CD14-positive monocyte (primary cell): Measurements from ENCODE around the gene SPSB1. TPM values are rescaled to one million over a fixed set of nuclear protein-coding genes. Genes with fewer than 3 reads are reported as not detected.

Experiments
- DNase-seq, 3 donors: peaks; one replicate each; pipeline ENCODE4 v3.0.0-alpha.2; 2011 to 2022
- H2AFZ ChIP-seq: 2 replicates; pipeline ENCODE4 v1.6.0; 2012; ENCODE audit warnings: mild to moderate bottlenecking, low read depth, low read length, inconsistent platforms; ENCODE audit not compliant: insufficient read depth, poor library complexity, severe bottlenecking
- H3K27ac ChIP-seq, 2 donors: 1 replicate in 1 of 2; 2 replicates in 1 of 2; pipeline ENCODE4 v1.5.1; 2012 to 2013; ENCODE audit warnings: low read length in 2 of 2, control low read depth in 1 of 2, inconsistent platforms in 1 of 2, low read depth in 1 of 2, mild to moderate bottlenecking in 1 of 2
- H3K27me3 ChIP-seq, 2 donors: one replicate each; pipeline versions ENCODE4 v1.6.0 to v1.6.1; 2011 to 2013; ENCODE audit warnings: low read length in 2 of 2; ENCODE audit not compliant: control insufficient read depth in 2 of 2, insufficient read depth in 2 of 2
- H3K36me3 ChIP-seq, 2 donors: replicated peaks in 1 of 2; 1 replicate in 1 of 2; 2 replicates in 1 of 2; pipeline versions ENCODE4 v1.5.1 to v1.6.1; 2012 to 2013; ENCODE audit warnings: low read length in 2 of 2, control low read depth in 1 of 2, inconsistent platforms in 1 of 2, mild to moderate bottlenecking in 1 of 2; ENCODE audit not compliant: insufficient read depth in 2 of 2, control insufficient read depth in 1 of 2
- H3K4me1 ChIP-seq, 2 donors: 1 replicate in 1 of 2; 2 replicates in 1 of 2; pipeline versions ENCODE4 v1.5.1 to v1.6.1; 2012 to 2013; ENCODE audit warnings: low read length in 2 of 2, control low read depth in 1 of 2, inconsistent platforms in 1 of 2, mild to moderate bottlenecking in 1 of 2, moderate library complexity in 1 of 2; ENCODE audit not compliant: insufficient read depth in 2 of 2, control insufficient read depth in 1 of 2
- H3K4me2 ChIP-seq: replicated peaks from 2 replicates; pipeline ENCODE3; 2012; ENCODE audit warnings: low read length, moderate library complexity, mild to moderate bottlenecking; ENCODE audit not compliant: poor library complexity, severe bottlenecking; ENCODE audit errors: extremely low read depth
- H3K4me3 ChIP-seq, 3 experiments: fragments of 200-600 bp in 1 of 3; sonication (generic) in 1 of 3; replicated peaks in 1 of 3; 1 replicate in 2 of 3; 2 replicates in 1 of 3; pipeline ENCODE4 v1.5.1; 2011 to 2013; ENCODE audit warnings: low read length in 3 of 3, mild to moderate bottlenecking in 3 of 3, control low read depth in 2 of 3, low read depth in 2 of 3, inconsistent platforms in 1 of 3, moderate library complexity in 1 of 3
- H3K79me2 ChIP-seq: 2 replicates; pipeline ENCODE4 v1.6.0; 2012; ENCODE audit warnings: mild to moderate bottlenecking, control low read depth, inconsistent platforms, low read length, moderate library complexity; ENCODE audit not compliant: insufficient read depth
- H3K9ac ChIP-seq: 2 replicates; pipeline ENCODE4 v1.6.0; 2017; ENCODE audit warnings: low read length, mild to moderate bottlenecking; ENCODE audit not compliant: insufficient read depth, poor library complexity, severe bottlenecking
- H3K9me3 ChIP-seq, 2 donors: replicated peaks in 1 of 2; 1 replicate in 1 of 2; 2 replicates in 1 of 2; pipeline versions ENCODE4 v1.5.1 to v1.6.1; 2012 to 2013; ENCODE audit warnings: low read length in 2 of 2, control low read depth in 1 of 2; ENCODE audit not compliant: control insufficient read depth in 1 of 2, insufficient read depth in 1 of 2
- H4K20me1 ChIP-seq: 2 replicates; pipeline ENCODE4 v1.6.0; 2012; ENCODE audit warnings: mild to moderate bottlenecking, low read length, control low read depth, moderate library complexity; ENCODE audit not compliant: insufficient read depth
- H3K27ac Mint-ChIP-seq, 7 donors: one replicate each; pipeline ENCODE4 v1.8.0; 2020; ENCODE audit warnings: mild to moderate bottlenecking in 7 of 7, mixed read lengths in 7 of 7, moderate library complexity in 6 of 7, inconsistent platforms in 2 of 7
- H3K27me3 Mint-ChIP-seq, 3 donors: one replicate each; pipeline ENCODE4 v1.8.0; 2021 to 2022; ENCODE audit warnings: low read depth in 3 of 3, mild to moderate bottlenecking in 3 of 3, mixed read lengths in 3 of 3, moderate library complexity in 3 of 3, inconsistent platforms in 1 of 3
- H3K36me3 Mint-ChIP-seq, 2 donors: one replicate each; pipeline ENCODE4 v1.8.0; 2020; ENCODE audit warnings: mixed read lengths in 2 of 2, inconsistent platforms in 1 of 2, mild to moderate bottlenecking in 1 of 2
- H3K4me1 Mint-ChIP-seq: one replicate; pipeline ENCODE4 v1.8.0; 2020; ENCODE audit warnings: mild to moderate bottlenecking, mixed read lengths
- H3K4me3 Mint-ChIP-seq, 2 donors: one replicate each; pipeline ENCODE4 v1.8.0; 2020; ENCODE audit warnings: mild to moderate bottlenecking in 2 of 2, mixed read lengths in 2 of 2, moderate library complexity in 1 of 2
- H3K9me3 Mint-ChIP-seq, 7 donors: one replicate each; pipeline ENCODE4 v1.8.0; 2020 to 2022; ENCODE audit warnings: mixed read lengths in 7 of 7, mild to moderate bottlenecking in 6 of 7, moderate library complexity in 6 of 7, inconsistent platforms in 2 of 7
- WGBS: methylation state at CpG from one replicate; pipeline ENCODE4 v1.1.5; 2013; ENCODE audit warnings: missing lambda C conversion rate; ENCODE audit not compliant: insufficient coverage; 5-methylcytosine and 5-hydroxymethylcytosine counted together
- intact Hi-C, 2 donors: fragments of 100-400 bp; cut with micrococcal nuclease; formaldehyde crosslinking; loops; one replicate each; pipeline versions ENCODE4 v1.15.0 to v1.15.1; 2023
- polyA minus RNA-seq: library from RNA; depleted of rRNA, polyadenylated mRNA; stranded (reverse); fragments of >200 nt; gene quantifications from 2 replicates; pipeline ENCODE4 v1.2.3, GENCODE V29; 2012
- polyA plus RNA-seq, 3 donors: library from polyadenylated mRNA; depleted of rRNA in 1 of 3; unstranded in 2 of 3; stranded (reverse) in 1 of 3; fragments of 300-500 nt in 2 of 3; fragments of >200 nt in 1 of 3; fragmentation: Illumina TruSeq in 2 of 3; gene quantifications; 1 replicate in 2 of 3; 2 replicates in 1 of 3; pipeline ENCODE4 v1.2.3, GENCODE V29; 2012 to 2021
- total RNA-seq, 12 experiments: library from RNA in 1 of 12; stranded (reverse) in 1 of 12; fragments of 120-200 nt in 1 of 12; gene quantifications; one replicate each; pipeline ENCODE4 v1.2.4 and lab custom pipeline; 2013 to 2026; ENCODE audit warnings: mixed read lengths in 6 of 12, inconsistent platforms in 1 of 12
- TF ChIP-seq, protein P1 (sequence below): fragments of 200-600 bp; IDR thresholded peaks from one replicate; pipeline ENCODE4 v1.8.0; 2022; ENCODE audit warnings: antibody characterized with exemption, mild to moderate bottlenecking

SPSB1 gene
- total RNA-seq (2013) = 1.0 TPM
- 1 to 10 TPM in 1 of 3 donors, under 1 TPM in 2; 0.15 to 1.2 (median 0.29) TPM for polyA plus RNA-seq
- polyA minus RNA-seq = 0.42 and 0.96 TPM in 2 replicates
- 5.0 to 54.0 (median 10.1) reads per million in 11 experiments for total RNA-seq (lab: John Stamatoyannopoulos, UW)

DNA sequence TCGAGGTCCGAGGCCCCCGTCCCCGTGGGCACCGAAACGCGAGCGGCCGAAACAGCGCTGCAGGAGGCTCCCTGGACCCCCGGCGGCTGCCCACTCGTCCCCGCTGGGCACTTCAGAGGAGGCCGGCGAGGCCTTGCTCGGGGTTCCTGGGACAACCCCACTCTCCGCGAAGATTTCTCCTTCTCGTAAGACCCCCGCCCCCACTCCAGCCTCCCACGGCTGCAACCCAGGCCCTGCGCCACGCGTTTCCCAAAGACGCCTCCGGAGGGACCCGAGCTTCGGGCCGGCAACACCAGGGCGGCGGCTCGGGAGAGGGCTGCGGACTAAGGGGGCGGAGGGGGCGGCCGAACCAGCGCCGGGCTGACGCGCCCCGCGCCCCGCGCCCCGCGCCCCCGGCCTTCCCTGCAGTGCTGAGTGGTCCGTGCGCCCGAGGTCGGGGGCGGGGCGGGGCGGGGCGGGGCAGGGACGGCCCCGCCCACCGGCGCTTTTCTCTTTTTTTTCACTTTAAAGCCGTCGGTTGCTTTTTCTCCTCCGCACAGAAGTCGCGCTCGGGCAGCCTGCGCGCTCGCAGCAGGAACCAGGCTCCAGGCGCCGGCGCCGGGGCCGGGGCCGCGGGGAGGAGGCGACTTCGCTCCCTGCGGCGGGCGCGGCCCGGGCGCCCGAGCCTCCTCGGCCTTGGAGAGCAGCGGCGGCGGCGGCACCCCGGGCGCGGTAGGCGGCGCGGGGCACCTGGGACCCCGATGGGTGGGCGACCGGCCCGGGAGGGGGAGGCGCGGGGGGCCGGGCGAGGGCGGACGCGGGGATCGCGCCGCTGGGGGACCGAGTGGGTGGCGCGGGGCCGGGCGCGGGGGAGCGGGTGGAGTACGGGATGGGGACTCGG is at the start of gene SPSB1:
Gene SPSB1, plus strand, starts transcription at position 534 of the 880 bp plus-strand sequence. CDS start 62,998 bp downstream, outside the sequence.
- Histone ChIP-seq H3K4me1 (peaks cover 22 to 32% of the 10 kb centered on the region in 2 donors), H3K27ac (no peak within 1 kb of the TSS), H3K4me2 (peak within 1 kb of the TSS; percentile 89), H4K20me1 (no peaks in the 10 kb centered on the region), H3K9ac (peak within 1 kb of the TSS; percentile 69), H3K79me2 (no peaks in the 10 kb centered on the region), H3K9me3 (peaks cover 8 to 13% of the 10 kb centered on the region in 2 donors), H3K27me3 (peaks cover 16 to 47% of the 10 kb centered on the region in 2 donors), H2AFZ (peak within 1 kb of the TSS; percentile 76), H3K4me3 (peak within 1 kb of the TSS; percentile 45 to 75 (median 46)), H3K36me3 (no peaks in the 10 kb centered on the region)
- H3K27me3 Mint-ChIP-seq = peaks cover 19 to 32% (median 27%) of the 10 kb centered on the region in 3 donors
- DNase-seq = peak; percentile 52 to 62 (median 62)
- WGBS = 4% methylated on average over 86 of the region's 119 CpGs
- H3K27ac Mint-ChIP-seq = peak within 1 kb of the TSS in 2 of 7 donors; percentile 36 to 38
- peak within 1 kb of the TSS; percentile 64 to 73 for H3K4me3 Mint-ChIP-seq
- TF ChIP-seq, protein P1, sequence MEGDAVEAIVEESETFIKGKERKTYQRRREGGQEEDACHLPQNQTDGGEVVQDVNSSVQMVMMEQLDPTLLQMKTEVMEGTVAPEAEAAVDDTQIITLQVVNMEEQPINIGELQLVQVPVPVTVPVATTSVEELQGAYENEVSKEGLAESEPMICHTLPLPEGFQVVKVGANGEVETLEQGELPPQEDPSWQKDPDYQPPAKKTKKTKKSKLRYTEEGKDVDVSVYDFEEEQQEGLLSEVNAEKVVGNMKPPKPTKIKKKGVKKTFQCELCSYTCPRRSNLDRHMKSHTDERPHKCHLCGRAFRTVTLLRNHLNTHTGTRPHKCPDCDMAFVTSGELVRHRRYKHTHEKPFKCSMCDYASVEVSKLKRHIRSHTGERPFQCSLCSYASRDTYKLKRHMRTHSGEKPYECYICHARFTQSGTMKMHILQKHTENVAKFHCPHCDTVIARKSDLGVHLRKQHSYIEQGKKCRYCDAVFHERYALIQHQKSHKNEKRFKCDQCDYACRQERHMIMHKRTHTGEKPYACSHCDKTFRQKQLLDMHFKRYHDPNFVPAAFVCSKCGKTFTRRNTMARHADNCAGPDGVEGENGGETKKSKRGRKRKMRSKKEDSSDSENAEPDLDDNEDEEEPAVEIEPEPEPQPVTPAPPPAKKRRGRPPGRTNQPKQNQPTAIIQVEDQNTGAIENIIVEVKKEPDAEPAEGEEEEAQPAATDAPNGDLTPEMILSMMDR = no peak
- H3K4me1 Mint-ChIP-seq = peaks cover 20% of the 10 kb centered on the region
- intact Hi-C loops = loop anchor here in 1 of 2 donors (5.0 kb wide), 1 partner anchor 60 kb away; the partner anchor contains the start of gene H6PD
- no peaks in the 10 kb centered on the region for H3K36me3 Mint-ChIP-seq
- peaks cover 4 to 19% (median 13%) of the 10 kb centered on the region in 7 donors for H3K9me3 Mint-ChIP-seq

DNA sequence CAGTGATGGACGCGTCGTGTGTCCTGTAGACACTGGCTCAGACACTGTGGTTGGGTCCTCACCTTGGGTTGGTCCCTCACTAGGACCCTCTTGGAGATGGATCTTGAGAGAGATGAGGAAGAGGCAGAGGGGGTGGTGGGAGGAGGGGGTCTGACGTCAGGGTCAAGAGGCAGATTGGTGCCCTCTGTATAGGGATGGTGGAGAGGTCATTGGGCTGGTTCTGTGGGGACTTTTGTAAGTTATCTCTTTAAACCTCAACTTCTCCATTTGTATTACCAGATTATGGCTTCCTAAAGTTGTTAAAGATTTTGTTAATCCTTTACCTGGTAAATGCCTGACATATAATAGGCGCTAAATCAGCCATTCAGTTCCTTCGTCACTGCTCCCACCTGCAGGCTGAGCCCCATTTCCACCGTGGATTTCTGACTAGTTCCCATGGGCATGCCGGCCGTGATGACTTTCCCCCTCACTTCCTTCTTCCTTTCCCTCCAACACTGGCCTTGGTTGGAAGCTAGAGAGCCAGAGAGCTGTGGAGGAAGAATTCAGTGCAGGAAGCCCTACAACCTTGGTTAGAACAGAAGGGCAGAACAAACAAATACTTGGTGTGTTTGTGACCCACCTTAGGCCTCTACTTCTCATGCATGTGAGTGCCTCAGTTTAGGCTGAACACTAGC is 49.5 kb upstream of the SPSB1 start:
- peaks cover 64 to 65% of the 10 kb centered on the region in 2 donors for H3K4me1 ChIP-seq

More for the DNA sequence above, 49.5 kb upstream of the SPSB1 start:
- TF ChIP-seq, protein P1 = no peak
- H3K36me3 Mint-ChIP-seq = peaks cover 44 to 56% of the 10 kb centered on the region in 2 donors
- Histone ChIP-seq H3K36me3 (peaks cover 20 to 26% of the 10 kb centered on the region in 2 donors), H3K4me3 (peak overlapping the region in 1 of 3 experiments; percentile 29), H3K9ac (no peak overlapping the region), H3K4me2 (peak overlapping the region; percentile 40), H4K20me1 (peaks cover 73% of the 10 kb centered on the region), H3K79me2 (peaks cover 5% of the 10 kb centered on the region), H3K27me3 (no peaks in the 10 kb centered on the region), H3K27ac (no peak overlapping the region), H3K9me3 (no peaks in the 10 kb centered on the region), H2AFZ (no peak overlapping the region)
- peak overlapping the region in 5 of 7 donors; percentile 9 to 66 (median 51) for H3K27ac Mint-ChIP-seq
- H3K9me3 Mint-ChIP-seq = peaks cover 0 to 9% (median 0%) of the 10 kb centered on the region in 7 donors
- DNase-seq = no peak
- 10% methylated on average over 4 of the region's 9 CpGs for WGBS
- peak overlapping the region in 1 of 2 donors; percentile 80 for H3K4me3 Mint-ChIP-seq
- peaks cover 64% of the 10 kb centered on the region for H3K4me1 Mint-ChIP-seq
- intact Hi-C loops = no loop called here
- H3K27me3 Mint-ChIP-seq = peaks cover 4 to 21% (median 13%) of the 10 kb centered on the region in 3 donors
